GM18519 (cell line): ENCODE data around the gene SH3BP4.

Experiments
- ATAC-seq: cut with Tn5 transposase; IDR thresholded peaks from one replicate; pipeline ENCODE4 v1.9.1; 2021; ENCODE audit warnings: mild to moderate bottlenecking, moderate library complexity; ENCODE audit not compliant: unreplicated experiment, low FRiP score

The SH3BP4 gene

DNA sequence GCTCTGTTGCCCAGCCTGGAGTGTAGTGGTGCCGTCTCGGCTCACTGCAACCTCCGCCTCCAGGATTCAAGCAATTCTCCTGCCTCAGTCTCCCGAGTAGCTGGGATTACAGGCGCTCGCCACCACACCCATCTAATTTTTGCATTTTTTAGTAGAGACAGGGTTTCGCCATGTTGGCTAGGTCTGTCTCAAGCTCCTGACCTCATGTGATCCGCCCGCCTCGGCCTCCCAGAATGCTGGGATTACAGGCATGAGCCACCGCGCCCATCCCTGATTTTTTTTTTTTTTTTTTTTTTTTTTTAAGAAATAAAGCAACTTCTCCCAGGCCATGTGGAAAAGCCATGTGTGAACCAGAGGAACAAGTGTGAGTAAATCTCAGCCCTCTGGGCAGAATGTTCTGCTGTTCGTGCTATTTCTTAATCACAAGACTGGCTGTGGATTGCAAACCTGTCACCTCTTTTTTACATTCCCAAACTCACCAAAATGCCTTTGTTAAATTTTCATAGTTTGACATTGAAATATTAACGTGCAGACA lies 6.4 kb upstream of the SH3BP4 start:
- ATAC-seq = no peak

- no peak for ATAC-seq
Observed at GRCh38 chr2:234947556-234947955, 4.3 kb upstream of the SH3BP4 start.

DNA sequence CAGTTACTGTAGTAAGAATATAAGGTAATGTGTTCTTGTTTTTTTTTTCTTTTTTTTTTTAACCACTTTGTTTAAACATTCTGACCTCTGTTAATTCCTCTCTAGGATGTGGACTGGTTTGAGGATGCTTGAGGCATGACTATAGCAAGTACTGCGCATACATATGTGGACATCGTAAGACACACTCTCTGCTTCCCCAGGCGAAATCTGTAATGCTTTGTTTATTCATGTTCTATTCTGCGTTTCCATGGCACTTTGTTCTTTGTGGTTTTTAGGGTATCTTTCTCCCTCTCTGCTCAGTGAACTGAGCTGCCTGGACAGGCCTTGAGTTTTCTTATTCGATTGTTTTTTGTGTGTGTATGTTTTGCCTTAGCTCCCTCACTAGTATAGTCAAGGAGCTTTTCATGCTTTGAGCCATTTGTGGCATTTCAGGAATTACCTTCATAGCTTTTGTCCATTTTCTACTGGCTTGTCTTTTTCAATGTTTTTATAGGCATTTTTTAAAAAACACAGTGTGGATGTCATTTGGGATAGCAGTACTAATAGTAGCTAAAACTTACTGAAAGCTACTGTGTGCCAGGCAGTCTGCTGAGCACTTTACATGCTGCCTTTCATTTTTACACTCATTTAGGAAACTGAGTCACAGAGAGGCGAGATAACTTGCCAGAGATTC lies 1.9 kb upstream of the SH3BP4 start:
- no peak for ATAC-seq

DNA sequence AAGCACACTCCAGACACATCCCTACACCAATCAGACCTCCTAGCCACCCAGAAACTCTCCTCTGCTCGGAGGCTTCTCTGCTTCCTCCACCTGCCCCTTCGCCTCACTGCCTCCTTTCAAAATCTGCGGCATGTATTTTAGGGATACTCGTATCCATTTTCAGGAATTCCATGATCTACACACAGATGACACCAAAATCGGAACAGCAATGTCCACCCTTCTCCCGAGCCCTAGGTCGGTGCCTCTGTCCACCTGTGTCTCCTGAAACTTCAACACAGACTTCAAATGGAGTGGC lies 1.4 kb upstream of the SH3BP4 start:
- ATAC-seq = no peak

GRCh38 chr2:234950730-234951663 lies 820 bp upstream of the SH3BP4 start:
- no peak for ATAC-seq

DNA sequence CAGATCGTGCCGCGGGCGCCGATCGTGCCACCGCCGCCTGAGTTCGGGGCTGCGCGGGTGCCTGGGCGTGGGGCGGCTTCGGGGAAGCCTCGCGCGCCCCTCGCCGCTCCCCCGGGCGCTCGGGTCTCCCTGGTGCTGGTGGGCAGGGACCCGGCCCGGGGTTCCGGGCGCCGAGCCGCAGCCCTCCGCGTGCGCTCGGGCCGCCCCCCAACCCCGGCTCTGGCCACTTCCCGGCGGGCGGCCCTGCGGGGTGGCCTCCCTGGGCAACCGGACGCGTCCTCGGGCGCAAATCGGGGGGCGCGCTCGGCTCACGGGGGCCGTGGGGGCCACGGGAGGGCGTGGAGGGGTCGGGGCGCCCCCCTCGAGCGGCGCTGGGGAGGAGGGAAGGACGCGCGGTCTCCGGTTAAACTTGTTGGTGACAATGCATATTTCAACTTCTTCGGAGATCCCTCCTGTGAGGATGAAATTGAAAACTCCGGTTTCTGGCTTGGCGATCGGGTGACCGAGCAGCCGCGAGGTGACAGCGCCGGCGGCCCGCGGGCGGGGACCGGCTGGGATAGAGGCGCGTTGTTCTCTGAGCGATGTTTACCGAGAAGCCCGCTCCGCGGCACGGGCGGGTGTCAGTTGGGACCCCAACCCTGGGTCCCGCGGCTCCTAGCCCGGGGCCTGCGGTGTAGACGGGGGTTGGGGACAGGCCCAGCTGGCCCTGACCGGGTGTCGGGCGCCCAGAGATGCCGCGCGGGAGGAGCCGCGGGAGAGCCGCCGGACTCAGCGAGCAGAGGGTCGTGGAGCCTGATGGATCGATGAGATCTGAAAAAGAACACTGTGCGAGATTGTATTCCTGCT lies 676 bp downstream of the SH3BP4 start:
- no peak for ATAC-seq

DNA sequence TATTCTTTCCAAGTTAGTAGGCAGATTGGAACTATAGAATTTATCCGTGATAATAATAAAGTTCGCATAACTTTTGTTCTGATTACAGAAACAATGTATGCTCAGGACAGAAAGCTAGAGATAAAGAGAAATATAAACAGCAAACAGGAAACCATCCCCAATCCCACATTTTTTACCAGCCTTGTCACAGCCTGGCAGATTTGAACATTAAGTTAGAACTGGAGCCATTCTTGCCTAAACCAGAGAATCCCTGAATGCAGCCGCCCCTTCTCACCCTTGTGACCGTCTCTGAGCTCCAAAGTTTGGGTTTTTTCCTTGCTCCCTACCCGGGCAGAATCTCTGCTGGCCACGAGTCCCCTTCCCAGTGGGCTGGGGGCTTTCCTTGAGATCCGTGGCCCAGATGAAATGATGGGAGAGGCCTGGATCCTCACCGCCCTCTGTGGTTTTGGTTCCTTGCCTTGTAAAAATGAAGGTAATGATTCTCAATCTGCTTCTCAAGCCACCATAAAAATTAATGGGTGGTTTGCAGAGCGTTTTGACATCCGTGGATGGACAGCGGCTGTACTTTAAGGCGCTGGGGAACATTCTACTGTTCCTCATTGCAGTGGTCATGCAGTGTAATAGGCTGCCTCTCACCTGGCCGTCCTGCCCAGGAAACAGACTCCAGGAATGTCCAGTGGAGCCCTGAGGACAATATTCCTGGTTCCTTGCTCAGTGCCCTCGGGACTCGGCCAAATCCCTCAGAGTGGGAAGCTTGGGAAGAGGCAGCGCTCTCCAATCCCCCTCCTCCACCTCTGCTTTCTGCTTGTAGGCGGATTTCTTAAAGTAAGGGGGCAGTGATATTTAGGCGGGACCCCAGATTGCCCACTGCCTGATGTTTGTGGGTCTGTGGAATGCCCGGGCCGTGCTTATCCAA lies 1.6 kb downstream of the SH3BP4 start:
- ATAC-seq = no peak

DNA sequence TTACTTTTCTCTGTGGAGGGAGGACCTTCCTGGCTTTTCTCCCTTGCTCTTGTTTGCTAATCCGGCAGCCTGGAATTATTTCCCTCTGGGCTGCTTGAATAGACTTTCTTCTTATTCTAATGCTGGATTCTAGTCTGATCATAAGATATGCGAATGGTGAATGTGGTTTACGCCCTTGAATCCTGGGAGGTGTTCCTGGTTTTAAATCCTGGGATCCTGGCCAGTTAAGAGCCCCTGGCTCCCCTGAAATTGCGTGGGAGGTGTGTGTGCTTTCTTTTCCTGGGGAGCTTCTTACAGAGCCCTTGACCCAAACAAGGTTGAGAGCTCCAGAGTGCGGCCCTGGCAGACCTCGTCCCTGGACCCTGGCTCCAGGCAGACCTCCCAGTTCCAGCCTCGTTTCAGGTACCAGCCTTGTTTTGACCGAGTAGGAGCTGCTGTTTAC lies 2.8 kb downstream of the SH3BP4 start:
- no peak for ATAC-seq

- no peak for ATAC-seq
Observed at GRCh38 chr2:234955091-234955591, 3.3 kb downstream of the SH3BP4 start.

GRCh38 chr2:234955971-234956509 lies 4.2 kb downstream of the SH3BP4 start:
- no peak for ATAC-seq

DNA sequence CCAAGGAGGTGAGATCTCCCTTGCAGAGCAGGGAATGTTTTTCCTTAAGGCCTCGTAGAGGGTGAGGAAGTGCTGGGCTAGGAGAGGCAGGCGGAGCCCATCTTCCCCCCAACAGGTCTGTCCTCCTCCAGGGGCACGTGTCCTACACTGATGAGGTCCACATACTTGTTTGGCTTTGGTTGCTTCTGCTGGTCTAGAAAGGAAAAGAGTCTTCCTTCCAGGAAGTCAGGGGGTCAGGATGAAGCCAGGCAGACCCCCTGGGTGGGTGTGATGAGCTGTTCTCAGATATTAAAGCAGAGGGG lies 6.0 kb downstream of the SH3BP4 start:
- ATAC-seq = no peak

- no peak for ATAC-seq
Observed at GRCh38 chr2:234958311-234958710, 6.5 kb downstream of the SH3BP4 start.

DNA sequence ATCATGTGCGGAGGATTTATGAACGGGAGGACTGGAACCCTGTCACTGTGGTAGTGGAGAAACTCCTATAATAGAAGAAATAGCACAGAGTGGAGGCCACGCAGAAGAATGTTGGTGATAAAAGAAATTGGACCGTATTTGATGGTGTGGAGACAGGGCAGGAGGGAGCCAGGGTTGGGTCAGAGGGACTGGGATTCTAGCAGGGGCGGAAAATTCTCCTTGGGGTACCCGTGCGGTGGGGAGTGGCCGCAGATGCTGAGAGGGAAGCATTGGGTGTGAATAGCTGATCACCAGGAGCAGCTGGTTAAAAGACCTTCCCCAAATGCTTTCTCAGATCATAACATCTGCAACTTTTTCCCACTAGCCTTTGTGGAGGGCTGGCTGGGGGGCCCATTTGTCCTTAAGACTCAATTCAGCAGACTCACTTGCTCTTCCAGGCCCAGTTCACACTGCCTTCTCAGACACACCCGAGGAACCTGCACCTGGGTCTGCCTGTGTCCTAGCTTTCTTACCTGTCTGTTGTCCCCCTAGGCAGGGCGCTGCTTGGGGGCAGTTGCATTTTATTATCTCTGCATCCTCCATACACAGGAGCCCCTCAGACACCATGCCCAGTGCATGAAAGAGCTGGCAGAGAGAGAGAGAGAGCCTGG lies 7.1 kb downstream of the SH3BP4 start:
- no peak for ATAC-seq

- ATAC-seq = no peak
Observed at GRCh38 chr2:234960175-234961088, 8.6 kb downstream of the SH3BP4 start.

DNA sequence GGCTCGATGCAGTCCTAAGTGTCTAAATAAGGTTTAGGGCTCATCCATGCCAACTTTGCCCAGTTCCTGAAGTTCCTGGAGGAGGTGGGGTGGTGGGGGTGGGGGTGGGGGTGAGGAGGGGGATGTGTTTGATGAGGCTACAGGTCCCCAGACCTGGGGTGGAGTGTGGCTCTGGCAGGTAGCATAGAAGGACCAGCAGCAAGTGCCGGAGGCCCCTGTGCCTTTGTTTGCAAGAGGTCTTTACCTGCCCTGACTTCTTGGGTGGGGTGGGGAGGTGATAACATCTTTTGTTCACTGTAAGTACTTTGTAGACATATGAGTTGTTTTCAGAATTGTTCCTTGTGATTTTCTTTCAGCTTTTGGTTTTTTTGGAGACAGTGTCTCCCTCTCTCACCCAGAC lies 10.0 kb downstream of the SH3BP4 start:
- no peak for ATAC-seq

GRCh38 chr2:234963773-234964615 lies 12.2 kb downstream of the SH3BP4 start:
- ATAC-seq = no peak
